H1 (cell line): Measurements from ENCODE around the gene ADCK2. TPM values are rescaled to one million over a fixed set of nuclear protein-coding genes. Genes with fewer than 3 reads are reported as not detected.

Experiments
- CTCF ChIA-PET: fragments of 300-600 bp; sonication (Branson Sonifier 250); formaldehyde crosslinking; loops from one replicate; lab custom pipeline; 2021; ENCODE audit not compliant: partially characterized antibody; lab: Charles Lee
- POLR2A ChIA-PET: fragments of 300-600 bp; sonication (Branson Sonifier 250); formaldehyde crosslinking; loops from one replicate; lab custom pipeline; 2021; ENCODE audit warnings: inconsistent platforms; ENCODE audit not compliant: partially characterized antibody; lab: Charles Lee
- DNase-seq, 2 experiments: peaks; one replicate each; pipeline versions ENCODE4 v3.0.0 to v3.0.0-alpha.2; 2010 to 2022; ENCODE audit warnings: low spot score in 2 of 2, low read depth in 1 of 2, mixed read lengths in 1 of 2
- FAIRE-seq: peaks from 2 replicates; lab custom pipeline; 2011; peaks lifted over from hg19 to GRCh38; lab: Jason Lieb, UNC
- H2AFZ ChIP-seq: 2 replicates; pipeline ENCODE4 v1.8.1; 2012; ENCODE audit warnings: low read length, inconsistent platforms
- H2AK5ac ChIP-seq: 2 replicates; pipeline ENCODE4 v1.6.1; 2013; ENCODE audit warnings: low read depth, low read length
- H2BK120ac ChIP-seq: replicated peaks from 2 replicates; pipeline ENCODE3; 2013; ENCODE audit warnings: low read depth, low read length, inconsistent platforms
- H2BK12ac ChIP-seq: 2 replicates; pipeline ENCODE4 v1.6.1; 2013; ENCODE audit warnings: low read depth, low read length
- H2BK15ac ChIP-seq: 2 replicates; pipeline ENCODE4 v1.6.1; 2013; ENCODE audit warnings: low read length
- H2BK20ac ChIP-seq: 2 replicates; pipeline ENCODE4 v1.6.1; 2013; ENCODE audit warnings: low read length
- H2BK5ac ChIP-seq: 2 replicates; pipeline ENCODE4 v1.6.1; 2013; ENCODE audit warnings: low read depth, low read length
- H3K14ac ChIP-seq: 2 replicates; pipeline ENCODE4 v1.6.1; 2013; ENCODE audit warnings: inconsistent platforms; ENCODE audit not compliant: insufficient read length
- H3K18ac ChIP-seq: 2 replicates; pipeline ENCODE4 v1.6.1; 2013; ENCODE audit warnings: low read length; ENCODE audit errors: extremely low read depth
- H3K23ac ChIP-seq: 2 replicates; pipeline ENCODE4 v1.6.1; 2013; ENCODE audit warnings: inconsistent platforms; ENCODE audit not compliant: insufficient read length
- H3K23me2 ChIP-seq: 2 replicates; pipeline ENCODE4 v1.6.1; 2013; ENCODE audit warnings: low read depth, low read length
- H3K27ac ChIP-seq: 2 replicates; pipeline ENCODE4 v1.6.1; 2011; ENCODE audit warnings: low read depth, low read length, inconsistent platforms
- H3K27me3 ChIP-seq, 4 experiments: replicated peaks in 1 of 4; 1 replicate in 1 of 4; 2 replicates in 3 of 4; pipeline versions ENCODE4 v1.6.1 to v1.8.1; 2011 to 2013; ENCODE audit warnings: low read length in 3 of 4, mild to moderate bottlenecking in 3 of 4, inconsistent platforms in 2 of 4, mixed read lengths in 2 of 4, moderate library complexity in 1 of 4; ENCODE audit not compliant: control insufficient read depth in 3 of 4, insufficient read depth in 3 of 4; ENCODE audit errors: extremely low read depth in 1 of 4
- H3K36me3 ChIP-seq, 4 experiments: 2 replicates each; pipeline versions ENCODE4 v1.6.1 to v1.8.1; 2011 to 2013; ENCODE audit warnings: mild to moderate bottlenecking in 4 of 4, low read length in 3 of 4, moderate library complexity in 2 of 4, control low read depth in 1 of 4, inconsistent platforms in 1 of 4; ENCODE audit not compliant: insufficient read depth in 4 of 4, control insufficient read depth in 2 of 4
- H3K4ac ChIP-seq: replicated peaks from 2 replicates; pipeline ENCODE3; 2013; ENCODE audit warnings: low read length, low read depth, mixed read lengths, inconsistent platforms; ENCODE audit not compliant: insufficient read length
- H3K4me1 ChIP-seq, 4 experiments: replicated peaks in 1 of 4; 1 replicate in 1 of 4; 2 replicates in 3 of 4; pipeline versions ENCODE4 v1.6.1 to v1.8.1; 2011 to 2013; ENCODE audit warnings: low read length in 3 of 4, inconsistent platforms in 2 of 4, mixed read lengths in 1 of 4; ENCODE audit not compliant: insufficient read depth in 4 of 4, control insufficient read depth in 3 of 4
- H3K4me2 ChIP-seq, 2 experiments: 2 replicates each; pipeline versions ENCODE4 v1.6.1 to v1.8.1; 2011 to 2013; ENCODE audit warnings: low read depth in 2 of 2, low read length in 2 of 2, control low read depth in 1 of 2, inconsistent platforms in 1 of 2, mild to moderate bottlenecking in 1 of 2; ENCODE audit not compliant: insufficient read depth in 1 of 2
- H3K4me3 ChIP-seq, 4 experiments: fragments of 200-600, 300-600 bp in 1 of 4; sonication (generic), shearing (Covaris generic), sonication (Bioruptor Twin) in 1 of 4; 2 replicates each; pipeline versions ENCODE4 v1.5.1 to v1.8.1; 2011 to 2016; ENCODE audit warnings: low read length in 4 of 4, low read depth in 3 of 4, control low read depth in 2 of 4, inconsistent platforms in 2 of 4, mild to moderate bottlenecking in 2 of 4, mixed read lengths in 1 of 4, moderate library complexity in 1 of 4; ENCODE audit not compliant: insufficient read depth in 2 of 4; ENCODE audit errors: extremely low read depth in 1 of 4
- H3K56ac ChIP-seq: replicated peaks from 2 replicates; pipeline ENCODE3; 2013; ENCODE audit warnings: low read depth, mild to moderate bottlenecking, mixed read lengths, low read length, inconsistent platforms; ENCODE audit not compliant: insufficient read length
- H3K79me1 ChIP-seq: 2 replicates; pipeline ENCODE4 v1.6.1; 2013; ENCODE audit warnings: low read depth, low read length, control low read depth
- H3K79me2 ChIP-seq, 2 experiments: 2 replicates each; pipeline versions ENCODE4 v1.6.1 to v1.8.1; 2012 to 2013; ENCODE audit warnings: low read length in 2 of 2, mild to moderate bottlenecking in 2 of 2, inconsistent platforms in 1 of 2; ENCODE audit not compliant: insufficient read depth in 2 of 2, control insufficient read depth in 1 of 2
- H3K9ac ChIP-seq, 4 experiments: replicated peaks in 1 of 4; 1 replicate in 1 of 4; 2 replicates in 3 of 4; pipeline versions ENCODE4 v1.6.1 to v1.8.1; 2011 to 2013; ENCODE audit warnings: low read depth in 3 of 4, low read length in 3 of 4, control low read depth in 2 of 4, mild to moderate bottlenecking in 2 of 4, moderate library complexity in 2 of 4, inconsistent platforms in 1 of 4; ENCODE audit errors: extremely low read depth in 1 of 4
- H3K9me3 ChIP-seq, 2 experiments: 2 replicates each; pipeline versions ENCODE4 v1.6.1 to v1.8.1; 2012 to 2013; ENCODE audit warnings: mild to moderate bottlenecking in 2 of 2, moderate library complexity in 2 of 2, control low read depth in 1 of 2, inconsistent platforms in 1 of 2, low read depth in 1 of 2, low read length in 1 of 2, mixed read lengths in 1 of 2; ENCODE audit not compliant: insufficient read depth in 2 of 2
- H4K20me1 ChIP-seq, 2 experiments: replicated peaks in 1 of 2; 2 replicates each; pipeline versions ENCODE3 to v1.8.1; 2011 to 2013; ENCODE audit warnings: inconsistent platforms in 2 of 2, low read length in 2 of 2, mild to moderate bottlenecking in 1 of 2; ENCODE audit not compliant: insufficient read depth in 2 of 2, control insufficient read depth in 1 of 2
- H4K5ac ChIP-seq: 2 replicates; pipeline ENCODE4 v1.6.1; 2013; ENCODE audit warnings: low read length, low read depth, mixed read lengths, inconsistent platforms; ENCODE audit not compliant: insufficient read length
- H4K8ac ChIP-seq: 2 replicates; pipeline ENCODE4 v1.8.0; 2013; ENCODE audit warnings: mild to moderate bottlenecking, moderate library complexity, low read length, inconsistent platforms; ENCODE audit not compliant: insufficient read depth; ENCODE audit errors: extremely low read depth
- H4K91ac ChIP-seq: replicated peaks from 2 replicates; pipeline ENCODE3; 2013; ENCODE audit warnings: low read length, mixed read lengths, inconsistent platforms; ENCODE audit not compliant: insufficient read length
- BCL11A ChIP-seq, 2 experiments: IDR thresholded peaks; one replicate each; pipeline ENCODE4 v1.6.1; 2011; ENCODE audit warnings: low read depth in 2 of 2, low read length in 2 of 2, mild to moderate bottlenecking in 2 of 2
- BRCA1 ChIP-seq: IDR thresholded peaks from 2 replicates; pipeline ENCODE4 v1.6.1; 2012; ENCODE audit warnings: low read depth, low read length, improper control_type of control experiment
- CTCF ChIP-seq, 3 experiments: IDR thresholded peaks; 1 replicate in 2 of 3; 2 replicates in 1 of 3; pipeline versions ENCODE4 v1.5.1 to v1.6.1; 2011; ENCODE audit warnings: low read length in 3 of 3, mild to moderate bottlenecking in 3 of 3, inconsistent platforms in 2 of 3, low read depth in 1 of 3, moderate library complexity in 1 of 3; ENCODE audit not compliant: insufficient read depth in 1 of 3; ENCODE audit errors: control extremely low read depth in 1 of 3
- JUND ChIP-seq: IDR thresholded peaks from 2 replicates; pipeline ENCODE4 v1.6.1; 2011; ENCODE audit warnings: mild to moderate bottlenecking, improper control_type of control experiment, low read length
- KDM4A ChIP-seq: IDR thresholded peaks from one replicate; pipeline ENCODE4 v1.7.1; 2012; ENCODE audit warnings: low read depth, mild to moderate bottlenecking, moderate library complexity, low read length, inconsistent platforms; ENCODE audit not compliant: severe bottlenecking
- NRF1 ChIP-seq: IDR thresholded peaks from 2 replicates; pipeline ENCODE4 v1.6.1; 2011; ENCODE audit warnings: mild to moderate bottlenecking, low read depth, low read length, improper control_type of control experiment
- RNF2 ChIP-seq: fragments of 200-900, 300-1000 bp; sonication (generic); IDR thresholded peaks from 2 replicates; pipeline ENCODE4 v1.7.1; 2016; ENCODE audit warnings: borderline replicate concordance, low read depth, mild to moderate bottlenecking, antibody characterized with exemption, low read length; ENCODE audit not compliant: poor library complexity, severe bottlenecking; ENCODE audit errors: missing control alignments
- RXRA ChIP-seq: IDR thresholded peaks from 2 replicates; pipeline ENCODE4 v1.6.1; 2011; ENCODE audit warnings: low read depth, mild to moderate bottlenecking, low read length, moderate library complexity; ENCODE audit not compliant: insufficient read depth
- SAP30 ChIP-seq: fragments of 300-600 bp; sonication (generic); IDR thresholded peaks from 2 replicates; pipeline ENCODE4 v1.7.1; 2012; ENCODE audit warnings: low read length, moderate library complexity, mild to moderate bottlenecking, inconsistent platforms; ENCODE audit not compliant: insufficient read depth, insufficient replicate concordance
- SIX5 ChIP-seq: IDR thresholded peaks from 2 replicates; pipeline ENCODE4 v1.6.1; 2011; ENCODE audit warnings: mild to moderate bottlenecking, low read depth, low read length
- TAF7 ChIP-seq: optimal IDR thresholded peaks from 2 replicates; pipeline ENCODE3; 2011; ENCODE audit warnings: low read depth, mild to moderate bottlenecking, inconsistent platforms, low read length, moderate library complexity, borderline replicate concordance
- WGBS, 2 experiments: shearing (Covaris generic) in 1 of 2; methylation state at CpG; one replicate each; pipeline versions ENCODE4 v1.1.6 to v1.1.7; 2013 to 2015; ENCODE audit warnings: low lambda C conversion rate in 2 of 2, mixed read lengths in 2 of 2, inconsistent platforms in 1 of 2, low coverage in 1 of 2, missing lambda C conversion rate in 1 of 2; ENCODE audit not compliant: insufficient replicate concordance in 2 of 2, insufficient coverage in 1 of 2, insufficient read length in 1 of 2; ENCODE audit errors: extremely low coverage in 1 of 2, missing lambda C conversion rate in 1 of 2; 5-methylcytosine and 5-hydroxymethylcytosine counted together
- polyA plus RNA-seq, 7 experiments: library from polyadenylated mRNA; depleted of rRNA in 3 of 7; stranded (reverse) in 5 of 7; unstranded in 2 of 7; fragments of >200 nt in 5 of 7; fragments of 200-250 nt in 2 of 7; gene quantifications; 1 replicate in 5 of 7; 2 replicates in 1 of 7; 4 replicates in 1 of 7; pipeline versions ENCODE4 v1.2.1 to v1.2.3, GENCODE V29; 2011 to 2013; ENCODE audit warnings: missing spikeins in 2 of 7, mixed read lengths in 2 of 7
- total RNA-seq: library from RNA; stranded (reverse); fragmentation: NEBNext Ultra II Directional; extraction: Animal tissue kit (Norgen Biotek cat#: 25700); gene quantifications from 2 replicates; pipeline ENCODE4 v1.2.1, GENCODE V29; 2021

Gene ADCK2
- total and polyA plus RNA-seq, 2 of the 8 experiments (the other 6 are each of a cell fraction or from before 2014, with no cell fraction given) = 6.9 to 11.7 TPM

GRCh38 chr7:140678816-140679130 is 6.0 kb downstream of the ADCK2 start:
- Histone ChIP-seq H3K18ac (no peak overlapping the region), H3K27me3 (peaks cover 0 to 5% (median under 1%) of the 10 kb centered on the region in 4 experiments; a peak in 3 of 7 replicates), H2BK120ac (no peak overlapping the region), H2BK15ac (no peak overlapping the region), H3K9ac (no peak overlapping the region), H3K23ac (no peak overlapping the region), H3K14ac (no peak overlapping the region), H3K36me3 (no peaks in the 10 kb centered on the region), H2BK5ac (no peak overlapping the region), H3K9me3 (no peaks in the 10 kb centered on the region), H3K23me2 (no peaks in the 10 kb centered on the region; the same call in 1 of the 2 replicates), H3K79me2 (no peaks in the 10 kb centered on the region), H2BK20ac (no peak overlapping the region), H4K5ac (no peak overlapping the region), H3K4me1 (peaks cover 0 to 2% (median 0%) of the 10 kb centered on the region in 4 experiments; a peak in 1 of 7 replicates), H4K91ac (no peak overlapping the region), H2BK12ac (no peak overlapping the region), H3K4ac (no peak overlapping the region), H3K4me3 (no peak overlapping the region), H3K4me2 (no peak overlapping the region), H2AFZ (no peak overlapping the region), H4K8ac (no peak overlapping the region; the same call in 1 of the 2 replicates), H4K20me1 (no peaks in the 10 kb centered on the region), H3K56ac (no peak overlapping the region), H2AK5ac (no peak overlapping the region), H3K79me1 (no peaks in the 10 kb centered on the region), H3K27ac (no peak overlapping the region)
- WGBS, 2 experiments = 84% methylated on average over 7 of the region's 7 CpGs; no CpG with 5 or more reads in 1 of the 2 experiments
- DNase-seq (no peak), FAIRE-seq (no peak)
- ChIA-PET CTCF (interaction anchor here (0.7 to 1.4 kb wide), 3 partner anchors 36 to 304 kb away, joined by 3 read pairs; no protein-coding TSS in a partner anchor), POLR2A (interaction anchor here (1.0 kb wide), 1 partner anchor 15 kb away, joined by 4 read pairs; no protein-coding TSS in a partner anchor)
- TF ChIP-seq NRF1 (no peak), KDM4A (no peak), SAP30 (no peak), CTCF (IDR thresholded peaks at IDR 0.05; ENCODE audit: control extremely low read depth in 1 of 3, insufficient read depth in 1 of 3, low read depth in 1 of 3, low read length in 3 of 3) (no peak), RNF2 (no peak), BCL11A (IDR thresholded peaks at IDR 0.05; ENCODE audit: low read depth in 2 of 2, low read length in 2 of 2) (no peak), SIX5 (no peak), RXRA (no peak), TAF7 (no peak), JUND (no peak), BRCA1 (no peak)
